Testis (tissue), 2 donors: ENCODE results near the gene P3H1.

Experiments used
- CTCF ChIP-seq, 3 experiments: fragments of 450-650 bp in 2 of 3; fragments of 200-600 bp in 1 of 3; sonication (generic) in 1 of 3; IDR thresholded peaks; one replicate each; pipeline ENCODE4 v1.5.1; 2016 to 2019; ENCODE audit warnings: antibody characterized with exemption in 3 of 3, mild to moderate bottlenecking in 2 of 3, moderate library complexity in 1 of 3
- POLR2A ChIP-seq: fragments of 450-650 bp; IDR thresholded peaks from one replicate; pipeline ENCODE4 v1.6.1; 2017; ENCODE audit warnings: antibody characterized with exemption, mild to moderate bottlenecking, moderate library complexity

DNA sequence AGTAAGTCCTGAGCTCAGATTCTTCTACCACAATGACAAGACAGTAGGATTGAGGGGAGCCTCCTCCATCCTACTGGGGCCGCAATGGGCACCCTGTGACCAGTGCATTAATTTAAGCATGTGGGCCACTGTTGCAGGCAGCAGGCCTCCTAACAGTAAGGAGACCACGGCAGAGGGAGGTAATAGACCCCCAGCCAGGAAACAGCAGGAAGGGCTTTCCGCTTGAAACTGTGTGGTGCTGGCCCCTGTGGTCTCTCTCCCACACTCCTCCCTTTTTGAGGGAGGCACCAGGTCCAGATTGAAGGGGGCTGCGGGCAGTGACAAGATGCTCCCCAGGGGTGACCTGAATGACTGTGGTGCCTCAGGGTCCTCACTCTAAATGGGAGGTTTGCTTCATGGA is 25.1 kb downstream of the P3H1 start:
- TF ChIP-seq POLR2A (no peak), CTCF (IDR thresholded peaks at IDR 0.05) (no peak)
